ENCODE measurements around the gene EID3.

GRCh38 chr12:104317538-104318210 lies 14.1 kb downstream of the EID3 start:
- TF ChIP-seq CTCF (IDR thresholded peaks at IDR 0.05; ENCODE audit: low read depth, low read length) (no peak), EZH2phosphoT487 (IDR thresholded peaks at IDR 0.05; ENCODE audit: low read depth) (no peak)
